Glutamatergic neuron (in vitro differentiated cells): Measurements from ENCODE around the gene ZNF121. TPM values are rescaled to one million over a fixed set of nuclear protein-coding genes. Genes with fewer than 3 reads are reported as not detected.
"Not testable (repeated sequence)": the region's sequence is repeated elsewhere in the genome, so short reads cannot be mapped to it uniquely, and the experiment has no call there.

Experiments
- DNase-seq: peaks from one replicate; pipeline ENCODE4 v3.0.0; 2022
- H3K27ac Mint-ChIP-seq: one replicate; pipeline ENCODE4 v1.8.0; 2020; ENCODE audit warnings: mild to moderate bottlenecking, mixed read lengths, inconsistent platforms; ENCODE audit not compliant: unreplicated experiment
- H3K27me3 Mint-ChIP-seq: one replicate; pipeline ENCODE4 v1.8.0; 2020; ENCODE audit warnings: mild to moderate bottlenecking, moderate library complexity, mixed read lengths, inconsistent platforms; ENCODE audit not compliant: unreplicated experiment
- H3K36me3 Mint-ChIP-seq: one replicate; pipeline ENCODE4 v1.8.0; 2020; ENCODE audit warnings: mild to moderate bottlenecking, mixed read lengths, inconsistent platforms; ENCODE audit not compliant: unreplicated experiment
- H3K4me1 Mint-ChIP-seq: one replicate; pipeline ENCODE4 v1.8.0; 2020; ENCODE audit warnings: mild to moderate bottlenecking, low read depth, mixed read lengths, inconsistent platforms; ENCODE audit not compliant: unreplicated experiment
- H3K4me3 Mint-ChIP-seq: one replicate; pipeline ENCODE4 v1.8.0; 2020; ENCODE audit warnings: mild to moderate bottlenecking, mixed read lengths, inconsistent platforms; ENCODE audit not compliant: unreplicated experiment
- H3K9me3 Mint-ChIP-seq: one replicate; pipeline ENCODE4 v1.8.0; 2020; ENCODE audit warnings: mild to moderate bottlenecking, moderate library complexity, mixed read lengths, inconsistent platforms; ENCODE audit not compliant: unreplicated experiment
- total RNA-seq: library from RNA; stranded (reverse); fragmentation: NEBNext Ultra II Directional; extraction: Animal tissue kit (Norgen Biotek cat#: 25700); gene quantifications from one replicate; pipeline ENCODE4 v1.2.1, GENCODE V29; 2021; ENCODE audit not compliant: unreplicated experiment
- TF ChIP-seq, protein P1 (sequence below): fragments of 200-600 bp; sonication (generic); IDR thresholded peaks from one replicate; pipeline ENCODE4 v1.5.0; 2021; ENCODE audit not compliant: partially characterized antibody, unreplicated experiment

The ZNF121 gene
- total RNA-seq, 1 donor from 2014 or later = 50.0 TPM

DNA sequence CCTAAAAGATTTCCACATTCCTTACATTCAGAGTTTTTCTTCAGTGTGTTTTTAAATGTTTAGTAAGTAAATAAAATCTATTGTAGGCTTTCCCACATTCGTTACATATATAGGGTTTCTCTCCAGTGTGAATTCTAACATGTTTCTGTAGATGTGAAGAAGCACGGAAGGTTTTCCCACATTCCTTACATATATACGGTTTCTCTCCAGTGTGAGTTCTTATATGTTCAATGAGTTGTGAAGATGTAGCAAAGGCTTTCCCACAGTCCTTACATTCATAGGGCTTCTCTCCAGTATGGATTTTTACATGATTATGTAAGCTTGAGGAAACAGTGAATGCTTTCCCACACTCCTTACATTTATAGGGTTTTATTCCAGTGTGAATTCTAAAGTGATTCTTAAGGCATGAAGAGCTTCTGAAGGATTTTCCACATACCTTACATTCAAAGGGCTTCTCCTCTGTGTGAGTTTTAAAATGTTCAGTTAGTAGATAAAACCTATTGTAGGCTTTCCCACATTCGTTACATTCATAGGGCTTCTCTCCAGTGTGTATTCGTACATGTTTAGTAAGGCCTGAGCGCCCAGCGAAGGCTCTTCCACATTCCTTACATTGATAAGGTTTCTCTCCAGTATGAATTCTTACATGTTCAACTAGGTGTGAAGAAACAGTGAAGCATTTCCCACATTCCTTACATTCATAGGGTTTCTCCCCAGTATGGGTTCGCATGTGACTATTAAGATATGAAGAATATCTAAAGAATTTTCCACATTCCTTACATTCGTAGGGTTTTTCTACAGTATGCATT, 18.2 kb downstream of the ZNF121 start:
- Mint-ChIP-seq H3K27me3 (peaks cover 2% of the 10 kb centered on the region), H3K4me1 (no peaks in the 10 kb centered on the region), H3K36me3 (peaks cover 63% of the 10 kb centered on the region), H3K4me3 (no peak overlapping the region), H3K9me3 (peaks cover 27% of the 10 kb centered on the region), H3K27ac (peak overlapping the region; percentile 54)
- TF ChIP-seq, protein P1, sequence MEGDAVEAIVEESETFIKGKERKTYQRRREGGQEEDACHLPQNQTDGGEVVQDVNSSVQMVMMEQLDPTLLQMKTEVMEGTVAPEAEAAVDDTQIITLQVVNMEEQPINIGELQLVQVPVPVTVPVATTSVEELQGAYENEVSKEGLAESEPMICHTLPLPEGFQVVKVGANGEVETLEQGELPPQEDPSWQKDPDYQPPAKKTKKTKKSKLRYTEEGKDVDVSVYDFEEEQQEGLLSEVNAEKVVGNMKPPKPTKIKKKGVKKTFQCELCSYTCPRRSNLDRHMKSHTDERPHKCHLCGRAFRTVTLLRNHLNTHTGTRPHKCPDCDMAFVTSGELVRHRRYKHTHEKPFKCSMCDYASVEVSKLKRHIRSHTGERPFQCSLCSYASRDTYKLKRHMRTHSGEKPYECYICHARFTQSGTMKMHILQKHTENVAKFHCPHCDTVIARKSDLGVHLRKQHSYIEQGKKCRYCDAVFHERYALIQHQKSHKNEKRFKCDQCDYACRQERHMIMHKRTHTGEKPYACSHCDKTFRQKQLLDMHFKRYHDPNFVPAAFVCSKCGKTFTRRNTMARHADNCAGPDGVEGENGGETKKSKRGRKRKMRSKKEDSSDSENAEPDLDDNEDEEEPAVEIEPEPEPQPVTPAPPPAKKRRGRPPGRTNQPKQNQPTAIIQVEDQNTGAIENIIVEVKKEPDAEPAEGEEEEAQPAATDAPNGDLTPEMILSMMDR = no peak
- DNase-seq = no peak

DNA sequence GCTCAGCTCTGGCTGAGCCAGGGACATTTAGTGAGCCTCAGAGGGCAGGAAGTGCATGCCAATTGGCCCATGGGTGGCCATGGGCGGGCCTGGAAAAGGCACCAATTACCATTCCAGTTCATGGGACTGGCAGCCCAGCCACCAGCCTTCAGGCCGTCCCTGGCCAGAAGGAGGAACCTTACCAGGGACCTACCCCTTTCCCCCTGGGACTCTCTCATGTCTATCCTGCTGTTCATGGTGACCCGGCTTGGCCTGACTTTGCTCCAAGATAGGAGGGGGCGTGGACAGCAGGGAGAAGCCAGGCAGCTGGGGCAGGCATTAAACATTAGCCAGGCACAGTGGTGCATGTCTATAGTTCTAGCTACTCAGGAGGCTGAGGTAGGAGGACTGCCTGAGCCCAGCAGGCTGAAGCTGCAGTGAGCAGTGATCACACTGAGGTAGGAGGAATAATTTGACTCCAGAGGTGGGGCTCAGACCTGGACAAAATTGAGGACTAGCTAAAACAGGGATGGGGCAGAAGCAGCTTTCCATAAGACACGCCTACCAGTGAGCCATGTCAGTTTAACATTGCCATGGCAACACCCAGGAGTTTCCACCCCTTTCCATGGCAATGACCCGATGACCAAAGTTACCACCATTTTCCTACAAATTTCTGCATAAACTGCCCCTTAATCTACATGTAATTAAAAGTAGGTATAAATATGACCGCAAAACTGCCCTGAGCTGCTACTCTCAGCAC, 31.6 kb downstream of the ZNF121 start:
- TF ChIP-seq, protein P1 = no peak
- no peak overlapping the region for H3K27ac Mint-ChIP-seq

DNA sequence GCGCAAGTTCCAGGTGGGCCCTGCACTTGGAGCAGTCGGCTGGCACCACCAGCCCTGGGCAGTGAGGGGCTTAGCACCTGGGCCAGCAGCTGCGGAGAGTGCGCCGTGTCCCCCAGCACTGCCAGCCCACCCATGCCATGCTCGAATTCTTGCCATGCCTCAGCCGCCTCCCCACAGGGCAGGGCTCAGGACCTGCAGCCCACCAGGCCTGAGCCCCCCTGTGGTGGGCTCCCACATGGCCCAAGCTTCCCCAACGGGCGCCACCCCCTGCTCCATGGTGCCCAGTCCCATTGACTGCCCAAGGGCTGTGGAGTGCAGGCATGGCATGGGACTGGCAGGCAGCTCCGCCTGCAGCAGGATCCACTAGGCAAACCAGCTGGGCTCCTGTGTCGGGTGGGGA, 36.4 kb downstream of the ZNF121 start:
- peaks cover 18% of the 10 kb centered on the region for H3K9me3 Mint-ChIP-seq
- H3K4me3 Mint-ChIP-seq = no peak overlapping the region
- TF ChIP-seq, protein P1 = no peak

More for the DNA sequence above, 31.6 kb downstream of the ZNF121 start:
- peaks cover 19% of the 10 kb centered on the region for H3K36me3 Mint-ChIP-seq
- peaks cover 21% of the 10 kb centered on the region for H3K9me3 Mint-ChIP-seq
- H3K4me3 Mint-ChIP-seq = no peak overlapping the region
- H3K4me1 Mint-ChIP-seq = no peaks in the 10 kb centered on the region
- DNase-seq = no peak
- H3K27me3 Mint-ChIP-seq = peaks cover 4% of the 10 kb centered on the region

DNA sequence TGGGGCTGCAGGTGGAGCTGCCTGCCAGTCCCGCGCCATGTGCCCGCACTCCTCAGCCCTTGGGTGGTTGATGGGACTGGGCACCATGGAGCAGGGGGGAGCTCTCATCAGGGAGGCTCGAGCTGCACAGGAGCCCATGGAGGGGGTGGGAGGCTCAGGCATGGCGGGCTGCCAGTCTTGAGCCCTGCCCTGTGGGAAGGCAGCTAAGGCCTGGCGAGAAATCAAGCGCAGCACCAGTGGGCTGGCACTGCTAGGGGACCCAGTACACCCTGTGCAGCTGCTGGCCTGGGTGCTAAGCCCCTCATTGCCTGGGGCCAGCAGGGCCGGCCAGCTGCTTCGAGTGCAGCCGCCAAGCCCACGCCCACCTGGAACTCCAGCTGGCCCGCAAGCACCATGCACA, 43.0 kb downstream of the ZNF121 start:
- not testable (repeated sequence) for H3K27ac Mint-ChIP-seq, H3K4me3 Mint-ChIP-seq, H3K4me1 Mint-ChIP-seq, DNase-seq
- peaks cover 11% of the 10 kb centered on the region for H3K27me3 Mint-ChIP-seq
- H3K36me3 Mint-ChIP-seq = peaks cover 27% of the 10 kb centered on the region
- H3K9me3 Mint-ChIP-seq = peaks cover 20% of the 10 kb centered on the region

More for the DNA sequence above, 36.4 kb downstream of the ZNF121 start:
- DNase-seq = no peak
- Mint-ChIP-seq H3K4me1 (no peaks in the 10 kb centered on the region), H3K36me3 (peaks cover 20% of the 10 kb centered on the region), H3K27ac (no peak overlapping the region), H3K27me3 (peaks cover 6% of the 10 kb centered on the region)

DNA sequence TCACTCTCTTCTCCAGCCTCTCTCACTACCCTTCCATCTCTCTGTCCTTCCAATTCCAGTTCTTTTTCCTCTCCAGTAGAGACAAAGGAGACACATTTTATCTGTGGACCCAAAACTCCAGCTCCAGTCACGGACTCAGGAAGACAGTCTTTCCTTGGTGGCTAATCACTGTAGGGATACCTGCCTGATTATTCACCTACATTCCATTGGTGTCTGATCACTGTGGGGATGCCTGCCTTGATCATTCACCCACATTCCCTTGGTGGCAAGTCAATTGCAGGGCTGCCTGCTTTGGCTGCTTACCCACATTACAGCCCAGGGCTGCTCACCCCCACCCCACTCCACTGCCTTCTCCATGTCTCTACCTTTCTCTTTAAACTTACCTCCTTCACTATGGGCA, 44.4 kb downstream of the ZNF121 start:
- peak overlapping the region; percentile 96 for H3K4me3 Mint-ChIP-seq
- not testable (repeated sequence) for H3K4me1 Mint-ChIP-seq, DNase-seq
- H3K36me3 Mint-ChIP-seq = peaks cover 40% of the 10 kb centered on the region
- peaks cover 11% of the 10 kb centered on the region for H3K27me3 Mint-ChIP-seq
- peak overlapping the region; percentile 100 for H3K27ac Mint-ChIP-seq
- peaks cover 20% of the 10 kb centered on the region for H3K9me3 Mint-ChIP-seq

DNA sequence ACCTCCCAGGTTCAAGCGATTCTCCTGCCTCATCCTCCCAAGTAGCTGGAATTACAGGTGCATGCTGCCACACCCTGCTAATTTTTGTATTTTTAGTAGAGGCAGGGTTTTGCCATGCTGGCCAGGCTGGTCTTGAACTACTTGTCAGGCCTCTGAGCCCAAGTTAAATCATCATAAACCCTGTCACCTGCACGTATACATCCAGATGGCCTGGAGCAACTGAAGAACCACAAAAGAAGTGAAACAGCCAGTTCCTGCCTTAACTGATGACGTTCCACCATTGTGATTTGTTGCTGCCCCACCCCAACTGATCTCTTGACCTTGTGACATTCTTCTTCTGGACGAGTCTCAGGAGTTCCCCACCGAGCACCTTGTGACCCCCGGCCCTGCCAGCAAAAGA, 45.1 kb downstream of the ZNF121 start:
- not testable (repeated sequence) for H3K4me1 Mint-ChIP-seq, DNase-seq
- Mint-ChIP-seq H3K9me3 (peaks cover 20% of the 10 kb centered on the region), H3K27me3 (peaks cover 13% of the 10 kb centered on the region), H3K27ac (peak overlapping the region; percentile 100), H3K36me3 (peaks cover 45% of the 10 kb centered on the region), H3K4me3 (peak overlapping the region; percentile 96)
